MCF 10A (cell line): Measurements from ENCODE around the gene ZNF407. TPM values are rescaled to one million over a fixed set of nuclear protein-coding genes. Genes with fewer than 3 reads are reported as not detected.

ENCODE experiments used
- BruUV-seq: library from RNA; stranded (reverse); fragments of 400-500 nt; replicated peaks from 2 replicates; lab custom pipeline; 2021; lab: Mats Ljungman, UMichigan
- CTCF ChIA-PET: fragments of 300-600 bp; sonication (Branson Sonifier 250); formaldehyde crosslinking; extraction: SDS; loops from one replicate; lab custom pipeline; 2021; ENCODE audit warnings: antibody characterized with exemption, inconsistent platforms; lab: Yijun Ruan, JAX
- POLR2A ChIA-PET: fragments of 300-600, 350-650 bp; sonication (Branson Sonifier 250); formaldehyde crosslinking; extraction: SDS; loops from one replicate; lab custom pipeline; 2020; ENCODE audit warnings: antibody characterized with exemption, inconsistent platforms; lab: Yijun Ruan, JAX
- DNase-seq: peaks from one replicate; pipeline ENCODE4 v3.0.0-alpha.2; 2018; ENCODE audit not compliant: unreplicated experiment
- H3K27ac Mint-ChIP-seq: one replicate; pipeline ENCODE4 v1.8.0; 2022; ENCODE audit warnings: mild to moderate bottlenecking, low read depth, mixed read lengths; ENCODE audit not compliant: unreplicated experiment
- H3K27me3 Mint-ChIP-seq: one replicate; pipeline ENCODE4 v1.8.0; 2022; ENCODE audit warnings: mixed read lengths; ENCODE audit not compliant: insufficient read depth, unreplicated experiment
- H3K36me3 Mint-ChIP-seq: one replicate; pipeline ENCODE4 v1.8.0; 2022; ENCODE audit warnings: mild to moderate bottlenecking, moderate library complexity, mixed read lengths; ENCODE audit not compliant: insufficient read depth, unreplicated experiment
- H3K4me1 Mint-ChIP-seq: one replicate; pipeline ENCODE4 v1.8.0; 2022; ENCODE audit warnings: mixed read lengths; ENCODE audit not compliant: insufficient read depth, unreplicated experiment
- H3K4me3 Mint-ChIP-seq: one replicate; pipeline ENCODE4 v1.8.0; 2022; ENCODE audit warnings: mild to moderate bottlenecking, moderate library complexity, mixed read lengths; ENCODE audit not compliant: unreplicated experiment
- H3K9me3 Mint-ChIP-seq: one replicate; pipeline ENCODE4 v1.8.0; 2022; ENCODE audit warnings: mixed read lengths; ENCODE audit not compliant: unreplicated experiment
- intact Hi-C: fragments of 100-400 bp; cut with micrococcal nuclease; formaldehyde crosslinking; loops from 2 replicates; pipeline ENCODE4 v1.14.1; 2022
- total RNA-seq: library from RNA; stranded (reverse); gene quantifications from 2 replicates; pipeline ENCODE4 v1.2.3, GENCODE V29; 2022
- TF ChIP-seq, protein P1 (sequence below): fragments of 200-600 bp; IDR thresholded peaks from one replicate; pipeline ENCODE4 v1.8.0; 2022; ENCODE audit warnings: antibody characterized with exemption, mild to moderate bottlenecking; ENCODE audit not compliant: unreplicated experiment

ZNF407 gene
- total RNA-seq, 1 experiment from 2014 or later = 9.5 TPM

DNA sequence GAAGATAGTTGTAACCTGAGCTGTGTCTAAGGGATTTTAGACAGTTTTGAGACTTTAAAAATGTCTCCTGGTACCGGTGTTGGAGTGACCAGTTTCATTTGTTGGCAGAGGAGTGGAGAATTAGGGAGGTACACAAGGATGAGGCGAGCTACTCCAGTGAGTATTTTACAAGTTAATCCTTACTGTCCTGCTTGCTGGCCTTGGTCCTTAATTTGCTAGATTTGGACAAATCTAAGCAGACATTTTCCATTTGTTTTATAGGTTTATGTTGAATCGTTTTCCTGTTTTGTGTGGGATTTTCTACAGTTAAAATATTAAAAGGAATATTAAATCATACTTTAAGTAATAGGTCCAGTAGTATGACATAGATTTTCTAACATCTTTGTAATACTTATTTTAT, 101.8 kb downstream of the ZNF407 start:
- Mint-ChIP-seq H3K4me3 (no peak overlapping the region), H3K36me3 (no peaks in the 10 kb centered on the region), H3K27ac (no peak overlapping the region), H3K4me1 (no peaks in the 10 kb centered on the region), H3K9me3 (no peaks in the 10 kb centered on the region), H3K27me3 (no peaks in the 10 kb centered on the region)
- DNase-seq = no peak
- ChIA-PET CTCF (interaction anchor here (0.6 kb wide), 1 partner anchor 12 kb away, joined by 3 read pairs; no protein-coding TSS in a partner anchor), POLR2A (no interaction called here)
- no TSS peak for BruUV-seq
- intact Hi-C loops = no loop called here
- TF ChIP-seq, protein P1, sequence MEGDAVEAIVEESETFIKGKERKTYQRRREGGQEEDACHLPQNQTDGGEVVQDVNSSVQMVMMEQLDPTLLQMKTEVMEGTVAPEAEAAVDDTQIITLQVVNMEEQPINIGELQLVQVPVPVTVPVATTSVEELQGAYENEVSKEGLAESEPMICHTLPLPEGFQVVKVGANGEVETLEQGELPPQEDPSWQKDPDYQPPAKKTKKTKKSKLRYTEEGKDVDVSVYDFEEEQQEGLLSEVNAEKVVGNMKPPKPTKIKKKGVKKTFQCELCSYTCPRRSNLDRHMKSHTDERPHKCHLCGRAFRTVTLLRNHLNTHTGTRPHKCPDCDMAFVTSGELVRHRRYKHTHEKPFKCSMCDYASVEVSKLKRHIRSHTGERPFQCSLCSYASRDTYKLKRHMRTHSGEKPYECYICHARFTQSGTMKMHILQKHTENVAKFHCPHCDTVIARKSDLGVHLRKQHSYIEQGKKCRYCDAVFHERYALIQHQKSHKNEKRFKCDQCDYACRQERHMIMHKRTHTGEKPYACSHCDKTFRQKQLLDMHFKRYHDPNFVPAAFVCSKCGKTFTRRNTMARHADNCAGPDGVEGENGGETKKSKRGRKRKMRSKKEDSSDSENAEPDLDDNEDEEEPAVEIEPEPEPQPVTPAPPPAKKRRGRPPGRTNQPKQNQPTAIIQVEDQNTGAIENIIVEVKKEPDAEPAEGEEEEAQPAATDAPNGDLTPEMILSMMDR = no peak

DNA sequence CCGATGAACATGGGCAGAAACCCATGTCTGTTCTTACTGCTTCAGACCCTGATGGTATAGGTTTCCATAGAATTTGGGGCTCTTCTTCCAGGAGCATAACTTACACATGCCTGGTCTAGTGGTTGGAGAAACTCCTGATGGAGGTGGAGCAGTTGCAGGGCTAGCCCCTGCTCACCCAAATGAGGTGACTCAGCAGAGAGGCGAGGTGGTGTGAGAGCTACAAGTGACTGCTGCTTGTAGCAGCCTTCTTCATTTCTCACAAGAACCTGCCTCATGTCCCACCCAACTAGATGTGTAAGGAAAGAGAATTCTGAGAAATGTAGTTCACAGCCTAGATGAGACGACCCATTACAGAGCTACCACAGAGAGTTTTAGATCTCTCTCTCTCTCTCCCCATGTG, 105.3 kb downstream of the ZNF407 start:
- H3K9me3 Mint-ChIP-seq = no peaks in the 10 kb centered on the region
- H3K4me1 Mint-ChIP-seq = no peaks in the 10 kb centered on the region
- ChIA-PET CTCF (interaction anchor here (0.5 kb wide), 1 partner anchor 338 kb away, joined by 3 read pairs; no protein-coding TSS in a partner anchor), POLR2A (interaction anchor here (0.5 kb wide), 1 partner anchor 221 kb away, joined by 6 read pairs; no protein-coding TSS in a partner anchor)
- DNase-seq = peak; percentile 10
- H3K27ac Mint-ChIP-seq = no peak overlapping the region
- no peaks in the 10 kb centered on the region for H3K36me3 Mint-ChIP-seq
- no TSS peak for BruUV-seq
- TF ChIP-seq, protein P1 = no peak
- H3K27me3 Mint-ChIP-seq = no peaks in the 10 kb centered on the region
- H3K4me3 Mint-ChIP-seq = no peak overlapping the region
- intact Hi-C loops = no loop called here

DNA sequence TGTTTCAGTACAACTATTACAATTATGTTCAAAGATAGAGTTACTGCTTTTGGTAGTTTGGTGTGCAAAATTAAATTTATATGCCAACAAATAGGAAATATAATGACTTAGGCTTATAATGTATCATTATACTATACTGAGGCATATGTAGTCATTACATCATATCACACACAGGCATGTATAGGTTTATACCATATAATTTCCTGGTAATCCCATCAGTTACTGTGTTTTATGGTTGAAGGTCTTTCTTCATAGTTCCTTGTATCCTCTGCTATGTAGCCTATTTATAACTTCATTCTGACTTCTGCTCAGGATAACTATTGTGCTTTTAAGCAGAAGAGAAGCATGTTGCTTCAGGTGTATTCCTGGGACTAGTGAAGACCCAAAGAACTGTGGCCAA, 110.5 kb downstream of the ZNF407 start:
- Mint-ChIP-seq H3K4me1 (no peaks in the 10 kb centered on the region), H3K36me3 (no peaks in the 10 kb centered on the region), H3K9me3 (no peaks in the 10 kb centered on the region), H3K4me3 (no peak overlapping the region), H3K27me3 (no peaks in the 10 kb centered on the region), H3K27ac (no peak overlapping the region)
- ChIA-PET CTCF (no interaction called here), POLR2A (no interaction called here)
- intact Hi-C loops = no loop called here
- DNase-seq = no peak
- BruUV-seq = no TSS peak
- TF ChIP-seq, protein P1 = no peak

DNA sequence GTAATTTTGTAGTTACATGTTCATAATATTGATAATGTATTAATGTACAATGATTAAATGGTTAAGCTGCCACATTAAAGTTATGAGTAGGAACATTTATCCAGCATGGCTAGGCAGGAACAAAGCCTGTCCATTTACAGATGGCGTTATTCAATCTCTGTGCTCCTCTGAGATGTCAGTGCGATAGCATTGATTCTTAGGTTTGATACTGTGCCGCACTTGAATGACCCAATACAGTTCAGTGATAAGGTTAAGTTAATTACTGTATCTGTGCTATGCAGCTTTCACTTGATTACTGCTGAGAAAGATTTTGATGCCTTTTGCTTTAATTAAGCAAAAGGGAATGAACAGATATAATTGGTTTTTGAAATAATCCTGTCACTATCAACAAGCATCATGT, 111.8 kb downstream of the ZNF407 start:
- Mint-ChIP-seq H3K9me3 (no peaks in the 10 kb centered on the region), H3K27me3 (no peaks in the 10 kb centered on the region), H3K4me3 (no peak overlapping the region), H3K36me3 (no peaks in the 10 kb centered on the region), H3K27ac (no peak overlapping the region), H3K4me1 (no peaks in the 10 kb centered on the region)
- ChIA-PET POLR2A (no interaction called here), CTCF (no interaction called here)
- no peak for DNase-seq
- intact Hi-C loops = no loop called here
- BruUV-seq = no TSS peak
- TF ChIP-seq, protein P1 = no peak
